HepG2 (cell line): Measurements from ENCODE around the gene C1S. TPM values are rescaled to one million over a fixed set of nuclear protein-coding genes. Genes with fewer than 3 reads are reported as not detected.

Experiments used
- CAMTA2 ChIP-seq: sonication (generic); formaldehyde crosslinking; IDR thresholded peaks from 2 replicates; pipeline ENCODE4 v1.4.0; 2020; ENCODE audit warnings: mild to moderate bottlenecking, missing genetic modification reagents, borderline replicate concordance
- CHD2 ChIP-seq: IDR thresholded peaks from 2 replicates; pipeline ENCODE4 v1.6.1; 2011; ENCODE audit warnings: low read depth, low read length, improper control_type of control experiment
- CREB1 ChIP-seq, 2 experiments: fragments of 450-650 bp in 1 of 2; IDR thresholded peaks; 2 replicates each; pipeline ENCODE4 v1.6.1; 2016 to 2017; ENCODE audit warnings: control low read depth in 1 of 2, mild to moderate bottlenecking in 1 of 2, missing compliant biosample characterization in 1 of 2, missing genetic modification characterization in 1 of 2
- HOXA9 ChIP-seq: sonication (generic); formaldehyde crosslinking; IDR thresholded peaks from 2 replicates; pipeline ENCODE4 v1.8.1; 2022; ENCODE audit warnings: missing genetic modification reagents, mild to moderate bottlenecking, moderate library complexity, borderline replicate concordance
- LCORL ChIP-seq, 2 experiments: fragments of 450-650 bp in 1 of 2; sonication (generic) in 1 of 2; formaldehyde crosslinking in 1 of 2; IDR thresholded peaks; 2 replicates each; pipeline versions ENCODE4 v1.5.0 to v1.6.1; 2017 to 2020; ENCODE audit warnings: antibody characterized with exemption in 1 of 2, missing genetic modification reagents in 1 of 2
- RXRB ChIP-seq: IDR thresholded peaks from 2 replicates; pipeline ENCODE4 v1.6.1; 2016; ENCODE audit warnings: borderline replicate concordance, missing genetic modification reagents, missing compliant biosample characterization
- TEAD3 ChIP-seq: optimal IDR thresholded peaks from 2 replicates; pipeline ENCODE3; 2016; ENCODE audit warnings: borderline replicate concordance
- TOPORS ChIP-seq: sonication (generic); formaldehyde crosslinking; IDR thresholded peaks from 2 replicates; pipeline ENCODE4 v1.8.0; 2023; ENCODE audit warnings: mild to moderate bottlenecking, missing genetic modification reagents
- ZBTB1 ChIP-seq: sonication (generic); formaldehyde crosslinking; IDR thresholded peaks from 2 replicates; pipeline ENCODE4 v1.4.0; 2020; ENCODE audit warnings: missing genetic modification reagents, borderline replicate concordance
- ZNF253 ChIP-seq: sonication (generic); formaldehyde crosslinking; IDR thresholded peaks from 2 replicates; pipeline ENCODE4 v1.8.0; 2022; ENCODE audit warnings: mild to moderate bottlenecking, missing genetic modification reagents, borderline replicate concordance
- ZNF317 ChIP-seq: sonication (generic); formaldehyde crosslinking; IDR thresholded peaks from 2 replicates; pipeline ENCODE4 v1.5.0; 2020; ENCODE audit warnings: mild to moderate bottlenecking, missing genetic modification reagents
- ZNF326 ChIP-seq: sonication (generic); formaldehyde crosslinking; IDR thresholded peaks from 2 replicates; pipeline ENCODE4 v1.4.0; 2020; ENCODE audit warnings: missing genetic modification reagents, borderline replicate concordance
- ZNF547 ChIP-seq: sonication (generic); formaldehyde crosslinking; IDR thresholded peaks from 2 replicates; pipeline ENCODE4 v1.5.1; 2020; ENCODE audit warnings: mild to moderate bottlenecking, missing genetic modification reagents
- ZNF75D ChIP-seq: sonication (generic); formaldehyde crosslinking; IDR thresholded peaks from 2 replicates; pipeline ENCODE4 v1.8.1; 2023; ENCODE audit warnings: missing genetic modification reagents, mild to moderate bottlenecking, borderline replicate concordance
- ZNF788 ChIP-seq: sonication (generic); formaldehyde crosslinking; IDR thresholded peaks from 2 replicates; pipeline ENCODE4 v1.5.0; 2020; ENCODE audit warnings: mild to moderate bottlenecking, missing genetic modification reagents, borderline replicate concordance
- polyA plus RNA-seq, 8 experiments: library from polyadenylated mRNA; depleted of rRNA in 3 of 8; stranded (reverse) in 7 of 8; unstranded in 1 of 8; fragments of >200 nt; fragmentation: Illumina TruSeq in 4 of 8; extraction: Trizol in 4 of 8; gene quantifications; 2 replicates each; pipeline versions ENCODE4 v1.2.1 to v1.2.3, GENCODE V29; 2011 to 2016; ENCODE audit warnings: low read depth in 4 of 8, missing spikeins in 1 of 8, mixed read lengths in 1 of 8; ENCODE audit not compliant: insufficient read depth in 1 of 8
- total RNA-seq, 5 experiments: library from RNA; depleted of rRNA; stranded (reverse); fragments of >200 nt; fragmentation: Illumina TruSeq; extraction: Trizol; gene quantifications; 2 replicates each; pipeline ENCODE4 v1.2.3, GENCODE V29; 2016; ENCODE audit warnings: low read depth in 1 of 5
- TF ChIP-seq, protein P1 (sequence below): sonication (generic); formaldehyde crosslinking; IDR thresholded peaks from 2 replicates; pipeline ENCODE4 v1.4.0; 2020; ENCODE audit warnings: low read depth, missing genetic modification reagents
- TF ChIP-seq, protein P2 (sequence below): sonication (generic); formaldehyde crosslinking; IDR thresholded peaks from 2 replicates; pipeline ENCODE4 v1.8.0; 2022; ENCODE audit warnings: mild to moderate bottlenecking, missing genetic modification reagents
- TF ChIP-seq, protein P3 (sequence below): sonication (generic); formaldehyde crosslinking; IDR thresholded peaks from 2 replicates; pipeline ENCODE4 v1.4.0; 2020; ENCODE audit warnings: missing genetic modification reagents
- TF ChIP-seq, protein P4 (sequence below): IDR thresholded peaks from 2 replicates; pipeline ENCODE4 v1.6.1; 2016; ENCODE audit warnings: low read depth, borderline replicate concordance

C1S gene
- total and polyA plus RNA-seq, 2 of the 13 experiments (the other 11 are each of a cell fraction or from before 2014, with no cell fraction given) = 14.5 to 18.2 TPM

DNA sequence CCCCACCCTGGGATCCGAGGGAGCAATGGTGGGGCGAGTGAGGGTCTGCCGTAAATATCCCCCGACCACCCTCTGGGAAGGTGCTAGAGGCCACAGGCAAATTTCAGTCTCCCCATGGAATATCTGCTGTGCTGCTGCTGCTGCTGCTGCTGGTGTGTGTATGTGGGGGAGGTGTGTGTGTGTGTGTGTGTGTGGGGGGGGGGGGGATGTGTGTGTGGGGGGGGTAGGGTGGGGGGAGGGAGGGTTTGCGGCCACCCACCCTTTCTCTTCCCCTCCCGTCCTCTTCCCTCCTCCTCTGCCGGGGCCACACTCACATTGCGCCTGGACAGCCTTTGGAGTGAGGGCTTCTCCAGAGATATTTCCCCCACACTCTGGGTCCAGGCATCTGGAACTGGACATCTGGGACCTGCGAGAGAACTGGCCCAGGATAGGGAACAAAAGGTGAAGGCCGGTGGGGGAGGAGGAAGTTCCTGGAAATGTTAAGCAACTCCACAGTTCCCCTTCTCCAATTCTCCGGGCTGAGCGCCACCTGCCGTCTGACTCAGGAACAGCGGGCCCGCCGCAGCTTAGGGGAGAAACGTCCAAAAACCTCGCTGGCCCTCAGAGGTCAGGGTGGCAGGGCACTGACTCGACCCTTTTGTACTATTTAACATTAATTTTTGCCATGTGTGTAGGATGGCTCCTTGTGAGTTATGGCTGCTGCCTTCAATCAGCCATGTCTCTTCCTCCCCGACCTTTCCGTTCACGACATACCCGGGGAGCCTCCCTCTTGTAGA lies 48.5 kb downstream of the C1S start, which contains the start of gene C1RL (continued):
- TF ChIP-seq, protein P1, sequence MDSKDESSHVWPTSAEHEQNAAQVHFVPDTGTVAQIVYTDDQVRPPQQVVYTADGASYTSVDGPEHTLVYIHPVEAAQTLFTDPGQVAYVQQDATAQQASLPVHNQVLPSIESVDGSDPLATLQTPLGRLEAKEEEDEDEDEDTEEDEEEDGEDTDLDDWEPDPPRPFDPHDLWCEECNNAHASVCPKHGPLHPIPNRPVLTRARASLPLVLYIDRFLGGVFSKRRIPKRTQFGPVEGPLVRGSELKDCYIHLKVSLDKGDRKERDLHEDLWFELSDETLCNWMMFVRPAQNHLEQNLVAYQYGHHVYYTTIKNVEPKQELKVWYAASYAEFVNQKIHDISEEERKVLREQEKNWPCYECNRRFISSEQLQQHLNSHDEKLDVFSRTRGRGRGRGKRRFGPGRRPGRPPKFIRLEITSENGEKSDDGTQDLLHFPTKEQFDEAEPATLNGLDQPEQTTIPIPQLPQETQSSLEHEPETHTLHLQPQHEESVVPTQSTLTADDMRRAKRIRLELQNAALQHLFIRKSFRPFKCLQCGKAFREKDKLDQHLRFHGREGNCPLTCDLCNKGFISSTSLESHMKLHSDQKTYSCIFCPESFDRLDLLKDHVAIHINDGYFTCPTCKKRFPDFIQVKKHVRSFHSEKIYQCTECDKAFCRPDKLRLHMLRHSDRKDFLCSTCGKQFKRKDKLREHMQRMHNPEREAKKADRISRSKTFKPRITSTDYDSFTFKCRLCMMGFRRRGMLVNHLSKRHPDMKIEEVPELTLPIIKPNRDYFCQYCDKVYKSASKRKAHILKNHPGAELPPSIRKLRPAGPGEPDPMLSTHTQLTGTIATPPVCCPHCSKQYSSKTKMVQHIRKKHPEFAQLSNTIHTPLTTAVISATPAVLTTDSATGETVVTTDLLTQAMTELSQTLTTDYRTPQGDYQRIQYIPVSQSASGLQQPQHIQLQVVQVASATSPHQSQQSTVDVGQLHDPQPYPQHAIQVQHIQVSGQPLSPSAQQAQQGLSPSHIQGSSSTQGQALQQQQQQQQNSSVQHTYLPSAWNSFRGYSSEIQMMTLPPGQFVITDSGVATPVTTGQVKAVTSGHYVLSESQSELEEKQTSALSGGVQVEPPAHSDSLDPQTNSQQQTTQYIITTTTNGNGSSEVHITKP (CRISPR knock-in tag) = no peak
- TF ChIP-seq ZBTB1 (CRISPR knock-in tag) = no peak
- no peak for TF ChIP-seq ZNF326
- TF ChIP-seq, protein P2, sequence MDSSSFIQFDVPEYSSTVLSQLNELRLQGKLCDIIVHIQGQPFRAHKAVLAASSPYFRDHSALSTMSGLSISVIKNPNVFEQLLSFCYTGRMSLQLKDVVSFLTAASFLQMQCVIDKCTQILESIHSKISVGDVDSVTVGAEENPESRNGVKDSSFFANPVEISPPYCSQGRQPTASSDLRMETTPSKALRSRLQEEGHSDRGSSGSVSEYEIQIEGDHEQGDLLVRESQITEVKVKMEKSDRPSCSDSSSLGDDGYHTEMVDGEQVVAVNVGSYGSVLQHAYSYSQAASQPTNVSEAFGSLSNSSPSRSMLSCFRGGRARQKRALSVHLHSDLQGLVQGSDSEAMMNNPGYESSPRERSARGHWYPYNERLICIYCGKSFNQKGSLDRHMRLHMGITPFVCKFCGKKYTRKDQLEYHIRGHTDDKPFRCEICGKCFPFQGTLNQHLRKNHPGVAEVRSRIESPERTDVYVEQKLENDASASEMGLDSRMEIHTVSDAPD (CRISPR knock-in tag) = no peak
- TF ChIP-seq LCORL (IDR thresholded peaks at IDR 0.05) = no peak
- peak; percentile 92 for TF ChIP-seq LCORL (CRISPR knock-in tag; IDR thresholded peaks at IDR 0.05)
- TF ChIP-seq CHD2 = peak; percentile 24; the same call in 1 of the 2 replicates
- peak; percentile 3; the same call in 1 of the 2 replicates for TF ChIP-seq ZNF547 (CRISPR knock-in tag)
- no peak for TF ChIP-seq ZNF317
- TF ChIP-seq ZNF788 (CRISPR knock-in tag) = peak; percentile 26; the same call in 1 of the 2 replicates
- TF ChIP-seq, protein P3, sequence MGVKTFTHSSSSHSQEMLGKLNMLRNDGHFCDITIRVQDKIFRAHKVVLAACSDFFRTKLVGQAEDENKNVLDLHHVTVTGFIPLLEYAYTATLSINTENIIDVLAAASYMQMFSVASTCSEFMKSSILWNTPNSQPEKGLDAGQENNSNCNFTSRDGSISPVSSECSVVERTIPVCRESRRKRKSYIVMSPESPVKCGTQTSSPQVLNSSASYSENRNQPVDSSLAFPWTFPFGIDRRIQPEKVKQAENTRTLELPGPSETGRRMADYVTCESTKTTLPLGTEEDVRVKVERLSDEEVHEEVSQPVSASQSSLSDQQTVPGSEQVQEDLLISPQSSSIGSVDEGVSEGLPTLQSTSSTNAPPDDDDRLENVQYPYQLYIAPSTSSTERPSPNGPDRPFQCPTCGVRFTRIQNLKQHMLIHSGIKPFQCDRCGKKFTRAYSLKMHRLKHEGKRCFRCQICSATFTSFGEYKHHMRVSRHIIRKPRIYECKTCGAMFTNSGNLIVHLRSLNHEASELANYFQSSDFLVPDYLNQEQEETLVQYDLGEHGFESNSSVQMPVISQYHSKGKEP (CRISPR knock-in tag) = no peak
- no peak for TF ChIP-seq HOXA9
- no peak for TF ChIP-seq ZNF253
- TF ChIP-seq, protein P4, sequence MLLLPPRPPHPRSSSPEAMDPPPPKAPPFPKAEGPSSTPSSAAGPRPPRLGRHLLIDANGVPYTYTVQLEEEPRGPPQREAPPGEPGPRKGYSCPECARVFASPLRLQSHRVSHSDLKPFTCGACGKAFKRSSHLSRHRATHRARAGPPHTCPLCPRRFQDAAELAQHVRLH = no peak; the same call in 1 of the 2 replicates
- TF ChIP-seq TOPORS = no peak
- peak; percentile 55 for TF ChIP-seq TEAD3 (CRISPR knock-in tag)
- no peak for TF ChIP-seq CREB1 (IDR thresholded peaks at IDR 0.05)
- no peak for TF ChIP-seq CREB1 (CRISPR knock-in tag; IDR thresholded peaks at IDR 0.05)
- no peak for TF ChIP-seq CAMTA2 (CRISPR knock-in tag)
- TF ChIP-seq RXRB (CRISPR knock-in tag) = peak; percentile 89
- TF ChIP-seq ZNF75D (CRISPR knock-in tag) = no peak
